H1 (cell line): Measurements from ENCODE around the gene FKRP. TPM values are rescaled to one million over a fixed set of nuclear protein-coding genes. Genes with fewer than 3 reads are reported as not detected.

Source experiments
- CTCF ChIA-PET: fragments of 300-600 bp; sonication (Branson Sonifier 250); formaldehyde crosslinking; loops from one replicate; lab custom pipeline; 2021; ENCODE audit not compliant: partially characterized antibody; lab: Charles Lee
- POLR2A ChIA-PET: fragments of 300-600 bp; sonication (Branson Sonifier 250); formaldehyde crosslinking; loops from one replicate; lab custom pipeline; 2021; ENCODE audit warnings: inconsistent platforms; ENCODE audit not compliant: partially characterized antibody; lab: Charles Lee
- DNase-seq, 2 experiments: peaks; one replicate each; pipeline versions ENCODE4 v3.0.0 to v3.0.0-alpha.2; 2010 to 2022; ENCODE audit warnings: low spot score in 2 of 2, low read depth in 1 of 2, mixed read lengths in 1 of 2
- FAIRE-seq: peaks from 2 replicates; lab custom pipeline; 2011; peaks lifted over from hg19 to GRCh38; lab: Jason Lieb, UNC
- H2AFZ ChIP-seq: 2 replicates; pipeline ENCODE4 v1.8.1; 2012; ENCODE audit warnings: low read length, inconsistent platforms
- H2AK5ac ChIP-seq: 2 replicates; pipeline ENCODE4 v1.6.1; 2013; ENCODE audit warnings: low read depth, low read length
- H2BK120ac ChIP-seq: replicated peaks from 2 replicates; pipeline ENCODE3; 2013; ENCODE audit warnings: low read depth, low read length, inconsistent platforms
- H2BK12ac ChIP-seq: 2 replicates; pipeline ENCODE4 v1.6.1; 2013; ENCODE audit warnings: low read depth, low read length
- H2BK15ac ChIP-seq: 2 replicates; pipeline ENCODE4 v1.6.1; 2013; ENCODE audit warnings: low read length
- H2BK20ac ChIP-seq: 2 replicates; pipeline ENCODE4 v1.6.1; 2013; ENCODE audit warnings: low read length
- H2BK5ac ChIP-seq: 2 replicates; pipeline ENCODE4 v1.6.1; 2013; ENCODE audit warnings: low read depth, low read length
- H3K14ac ChIP-seq: 2 replicates; pipeline ENCODE4 v1.6.1; 2013; ENCODE audit warnings: inconsistent platforms; ENCODE audit not compliant: insufficient read length
- H3K18ac ChIP-seq: 2 replicates; pipeline ENCODE4 v1.6.1; 2013; ENCODE audit warnings: low read length; ENCODE audit errors: extremely low read depth
- H3K23ac ChIP-seq: 2 replicates; pipeline ENCODE4 v1.6.1; 2013; ENCODE audit warnings: inconsistent platforms; ENCODE audit not compliant: insufficient read length
- H3K23me2 ChIP-seq: 2 replicates; pipeline ENCODE4 v1.6.1; 2013; ENCODE audit warnings: low read depth, low read length
- H3K27ac ChIP-seq: 2 replicates; pipeline ENCODE4 v1.6.1; 2011; ENCODE audit warnings: low read depth, low read length, inconsistent platforms
- H3K27me3 ChIP-seq, 4 experiments: replicated peaks in 1 of 4; 1 replicate in 1 of 4; 2 replicates in 3 of 4; pipeline versions ENCODE4 v1.6.1 to v1.8.1; 2011 to 2013; ENCODE audit warnings: low read length in 3 of 4, mild to moderate bottlenecking in 3 of 4, inconsistent platforms in 2 of 4, mixed read lengths in 2 of 4, moderate library complexity in 1 of 4; ENCODE audit not compliant: control insufficient read depth in 3 of 4, insufficient read depth in 3 of 4; ENCODE audit errors: extremely low read depth in 1 of 4
- H3K36me3 ChIP-seq, 4 experiments: 2 replicates each; pipeline versions ENCODE4 v1.6.1 to v1.8.1; 2011 to 2013; ENCODE audit warnings: mild to moderate bottlenecking in 4 of 4, low read length in 3 of 4, moderate library complexity in 2 of 4, control low read depth in 1 of 4, inconsistent platforms in 1 of 4; ENCODE audit not compliant: insufficient read depth in 4 of 4, control insufficient read depth in 2 of 4
- H3K4ac ChIP-seq: replicated peaks from 2 replicates; pipeline ENCODE3; 2013; ENCODE audit warnings: low read length, low read depth, mixed read lengths, inconsistent platforms; ENCODE audit not compliant: insufficient read length
- H3K4me1 ChIP-seq, 4 experiments: replicated peaks in 1 of 4; 1 replicate in 1 of 4; 2 replicates in 3 of 4; pipeline versions ENCODE4 v1.6.1 to v1.8.1; 2011 to 2013; ENCODE audit warnings: low read length in 3 of 4, inconsistent platforms in 2 of 4, mixed read lengths in 1 of 4; ENCODE audit not compliant: insufficient read depth in 4 of 4, control insufficient read depth in 3 of 4
- H3K4me2 ChIP-seq, 2 experiments: 2 replicates each; pipeline versions ENCODE4 v1.6.1 to v1.8.1; 2011 to 2013; ENCODE audit warnings: low read depth in 2 of 2, low read length in 2 of 2, control low read depth in 1 of 2, inconsistent platforms in 1 of 2, mild to moderate bottlenecking in 1 of 2; ENCODE audit not compliant: insufficient read depth in 1 of 2
- H3K4me3 ChIP-seq, 4 experiments: fragments of 200-600, 300-600 bp in 1 of 4; sonication (generic), shearing (Covaris generic), sonication (Bioruptor Twin) in 1 of 4; 2 replicates each; pipeline versions ENCODE4 v1.5.1 to v1.8.1; 2011 to 2016; ENCODE audit warnings: low read length in 4 of 4, low read depth in 3 of 4, control low read depth in 2 of 4, inconsistent platforms in 2 of 4, mild to moderate bottlenecking in 2 of 4, mixed read lengths in 1 of 4, moderate library complexity in 1 of 4; ENCODE audit not compliant: insufficient read depth in 2 of 4; ENCODE audit errors: extremely low read depth in 1 of 4
- H3K56ac ChIP-seq: replicated peaks from 2 replicates; pipeline ENCODE3; 2013; ENCODE audit warnings: low read depth, mild to moderate bottlenecking, mixed read lengths, low read length, inconsistent platforms; ENCODE audit not compliant: insufficient read length
- H3K79me1 ChIP-seq: 2 replicates; pipeline ENCODE4 v1.6.1; 2013; ENCODE audit warnings: low read depth, low read length, control low read depth
- H3K79me2 ChIP-seq, 2 experiments: 2 replicates each; pipeline versions ENCODE4 v1.6.1 to v1.8.1; 2012 to 2013; ENCODE audit warnings: low read length in 2 of 2, mild to moderate bottlenecking in 2 of 2, inconsistent platforms in 1 of 2; ENCODE audit not compliant: insufficient read depth in 2 of 2, control insufficient read depth in 1 of 2
- H3K9ac ChIP-seq, 4 experiments: replicated peaks in 1 of 4; 1 replicate in 1 of 4; 2 replicates in 3 of 4; pipeline versions ENCODE4 v1.6.1 to v1.8.1; 2011 to 2013; ENCODE audit warnings: low read depth in 3 of 4, low read length in 3 of 4, control low read depth in 2 of 4, mild to moderate bottlenecking in 2 of 4, moderate library complexity in 2 of 4, inconsistent platforms in 1 of 4; ENCODE audit errors: extremely low read depth in 1 of 4
- H3K9me3 ChIP-seq, 2 experiments: 2 replicates each; pipeline versions ENCODE4 v1.6.1 to v1.8.1; 2012 to 2013; ENCODE audit warnings: mild to moderate bottlenecking in 2 of 2, moderate library complexity in 2 of 2, control low read depth in 1 of 2, inconsistent platforms in 1 of 2, low read depth in 1 of 2, low read length in 1 of 2, mixed read lengths in 1 of 2; ENCODE audit not compliant: insufficient read depth in 2 of 2
- H4K20me1 ChIP-seq, 2 experiments: replicated peaks in 1 of 2; 2 replicates each; pipeline versions ENCODE3 to v1.8.1; 2011 to 2013; ENCODE audit warnings: inconsistent platforms in 2 of 2, low read length in 2 of 2, mild to moderate bottlenecking in 1 of 2; ENCODE audit not compliant: insufficient read depth in 2 of 2, control insufficient read depth in 1 of 2
- H4K5ac ChIP-seq: 2 replicates; pipeline ENCODE4 v1.6.1; 2013; ENCODE audit warnings: low read length, low read depth, mixed read lengths, inconsistent platforms; ENCODE audit not compliant: insufficient read length
- H4K8ac ChIP-seq: 2 replicates; pipeline ENCODE4 v1.8.0; 2013; ENCODE audit warnings: mild to moderate bottlenecking, moderate library complexity, low read length, inconsistent platforms; ENCODE audit not compliant: insufficient read depth; ENCODE audit errors: extremely low read depth
- H4K91ac ChIP-seq: replicated peaks from 2 replicates; pipeline ENCODE3; 2013; ENCODE audit warnings: low read length, mixed read lengths, inconsistent platforms; ENCODE audit not compliant: insufficient read length
- HDAC2 ChIP-seq, 2 experiments: fragments of 300-600 bp in 1 of 2; sonication (generic) in 1 of 2; IDR thresholded peaks; 2 replicates each; pipeline ENCODE4 v1.6.1; 2011 to 2012; ENCODE audit warnings: low read depth in 2 of 2, low read length in 2 of 2, mild to moderate bottlenecking in 2 of 2, moderate library complexity in 2 of 2, borderline replicate concordance in 1 of 2, inconsistent platforms in 1 of 2
- HDAC6 ChIP-seq: IDR thresholded peaks from one replicate; pipeline ENCODE4 v1.7.1; 2012; ENCODE audit warnings: low read depth, mild to moderate bottlenecking, inconsistent platforms, low read length, moderate library complexity
- KDM4A ChIP-seq: IDR thresholded peaks from one replicate; pipeline ENCODE4 v1.7.1; 2012; ENCODE audit warnings: low read depth, mild to moderate bottlenecking, moderate library complexity, low read length, inconsistent platforms; ENCODE audit not compliant: severe bottlenecking
- SP2 ChIP-seq: IDR thresholded peaks from 2 replicates; pipeline ENCODE4 v1.6.1; 2012; ENCODE audit warnings: mild to moderate bottlenecking, low read length, inconsistent platforms
- TEAD4 ChIP-seq: IDR thresholded peaks from 2 replicates; pipeline ENCODE4 v1.6.1; 2012; ENCODE audit warnings: low read depth, low read length, inconsistent platforms, mixed read lengths
- WGBS, 2 experiments: shearing (Covaris generic) in 1 of 2; methylation state at CpG; one replicate each; pipeline versions ENCODE4 v1.1.6 to v1.1.7; 2013 to 2015; ENCODE audit warnings: low lambda C conversion rate in 2 of 2, mixed read lengths in 2 of 2, inconsistent platforms in 1 of 2, low coverage in 1 of 2, missing lambda C conversion rate in 1 of 2; ENCODE audit not compliant: insufficient replicate concordance in 2 of 2, insufficient coverage in 1 of 2, insufficient read length in 1 of 2; ENCODE audit errors: extremely low coverage in 1 of 2, missing lambda C conversion rate in 1 of 2; 5-methylcytosine and 5-hydroxymethylcytosine counted together
- polyA plus RNA-seq, 7 experiments: library from polyadenylated mRNA; depleted of rRNA in 3 of 7; stranded (reverse) in 5 of 7; unstranded in 2 of 7; fragments of >200 nt in 5 of 7; fragments of 200-250 nt in 2 of 7; gene quantifications; 1 replicate in 5 of 7; 2 replicates in 1 of 7; 4 replicates in 1 of 7; pipeline versions ENCODE4 v1.2.1 to v1.2.3, GENCODE V29; 2011 to 2013; ENCODE audit warnings: missing spikeins in 2 of 7, mixed read lengths in 2 of 7
- total RNA-seq: library from RNA; stranded (reverse); fragmentation: NEBNext Ultra II Directional; extraction: Animal tissue kit (Norgen Biotek cat#: 25700); gene quantifications from 2 replicates; pipeline ENCODE4 v1.2.1, GENCODE V29; 2021

The FKRP gene
- total and polyA plus RNA-seq, 2 of the 8 experiments (the other 6 are each of a cell fraction or from before 2014, with no cell fraction given) = 17.1 to 24.4 TPM

- Histone ChIP-seq H3K9ac (no peak overlapping the region), H3K56ac (no peak overlapping the region), H3K14ac (no peak overlapping the region), H2BK12ac (no peak overlapping the region), H3K79me2 (no peaks in the 10 kb centered on the region), H2BK20ac (no peak overlapping the region), H3K79me1 (no peaks in the 10 kb centered on the region), H4K91ac (no peak overlapping the region), H2BK5ac (no peak overlapping the region), H3K9me3 (no peaks in the 10 kb centered on the region; a peak in 1 of 4 replicates), H4K5ac (no peak overlapping the region), H3K4ac (no peak overlapping the region), H3K18ac (no peak overlapping the region), H2AFZ (no peak overlapping the region), H2BK15ac (no peak overlapping the region), H2AK5ac (no peak overlapping the region), H4K8ac (no peak overlapping the region), H3K23ac (no peak overlapping the region), H3K27me3 (no peaks in the 10 kb centered on the region), H3K36me3 (peaks cover 0 to 20% (median 7%) of the 10 kb centered on the region in 4 experiments; a peak in 5 of 8 replicates), H3K4me1 (peaks cover 0 to 5% (median 0%) of the 10 kb centered on the region in 4 experiments; a peak in 4 of 7 replicates), H3K4me3 (no peak overlapping the region), H2BK120ac (no peak overlapping the region), H3K27ac (no peak overlapping the region), H3K23me2 (no peaks in the 10 kb centered on the region), H4K20me1 (peaks cover 6 to 13% of the 10 kb centered on the region in 2 experiments), H3K4me2 (no peak overlapping the region)
- POLR2A ChIA-PET = interaction anchor here (0.6 to 3.6 kb wide), 8 partner anchors 10 to 94 kb away, joined by 3 to 16 read pairs (median 4); partner anchors contain the start of gene SLC1A5
- CTCF ChIA-PET = interaction anchor here (0.6 to 12.2 kb wide), 15 partner anchors 11 to 377 kb away, joined by 3 to 176 read pairs (median 6); partner anchors contain the start of gene FKRP
- WGBS, 2 experiments = 91% methylated on average over 38 of the region's 39 CpGs; no CpG with 5 or more reads in 1 of the 2 experiments
- DNase-seq (no peak), FAIRE-seq (no peak)
- no peak for TF ChIP-seq KDM4A
- no peak for TF ChIP-seq SP2
- no peak for TF ChIP-seq HDAC6
- TF ChIP-seq TEAD4 = no peak
- TF ChIP-seq HDAC2 (IDR thresholded peaks at IDR 0.05; ENCODE audit: borderline replicate concordance in 1 of 2, low read depth in 2 of 2, low read length in 2 of 2) = no peak
Measured at GRCh38 chr19:46755077-46755852, 9.4 kb downstream of the FKRP start.
